ENCODE data around the gene QRICH2.
"Not testable (repeated sequence)": the region's sequence is repeated elsewhere in the genome, so short reads cannot be mapped to it uniquely, and the experiment has no call there.

DNA sequence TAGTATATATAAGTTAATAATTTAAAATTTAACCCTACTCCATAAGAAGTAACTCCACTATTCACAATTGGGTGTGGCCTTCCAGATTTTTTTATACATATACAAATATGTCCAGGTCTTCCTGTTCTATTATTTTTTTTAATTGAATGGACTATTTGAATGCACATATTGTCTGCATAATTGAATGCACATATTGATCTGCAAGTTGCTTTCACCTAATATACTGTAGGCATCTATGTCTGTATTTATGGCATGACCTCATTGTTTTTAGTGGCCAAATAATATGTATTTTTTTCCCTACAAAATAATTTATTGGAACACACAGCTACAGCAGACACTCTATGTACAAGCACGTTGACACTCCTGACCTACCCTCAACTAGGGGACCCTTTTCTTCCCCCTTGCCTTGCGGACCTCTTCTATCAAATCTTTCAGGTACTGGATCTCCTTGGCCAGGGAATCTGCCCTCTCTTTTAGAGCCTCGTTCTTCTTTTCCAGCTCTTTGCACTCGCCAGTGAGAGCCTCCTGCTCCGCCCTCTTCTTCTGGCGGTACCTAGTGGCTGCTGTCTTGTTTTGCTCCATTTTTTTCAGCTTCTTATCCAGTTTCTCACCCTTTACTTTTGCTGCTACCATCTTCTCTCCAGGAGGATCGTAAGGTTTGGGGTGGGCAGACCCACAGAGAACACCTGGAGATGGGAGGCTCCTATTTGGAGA lies 82.5 kb downstream of the QRICH2 start:
- not testable (repeated sequence) for TF ChIP-seq POLR2AphosphoS5 (IDR thresholded peaks at IDR 0.05); EP300 (IDR thresholded peaks at IDR 0.05; ENCODE audit: low read depth)
